HG02759 (cell line): ENCODE results near the gene GLB1L2.

Experiments
- ATAC-seq: cut with Tn5 transposase; IDR thresholded peaks from one replicate; pipeline ENCODE4 v1.9.1; 2021; ENCODE audit warnings: mild to moderate bottlenecking, moderate library complexity; ENCODE audit not compliant: unreplicated experiment

GLB1L2 gene

GRCh38 chr11:134383576-134384221 is 51.9 kb downstream of the GLB1L2 start:
- ATAC-seq = no peak

- no peak for ATAC-seq
Observed at GRCh38 chr11:134384406-134384805, 52.6 kb downstream of the GLB1L2 start.

- no peak for ATAC-seq
Observed at GRCh38 chr11:134385171-134385570, 53.4 kb downstream of the GLB1L2 start.

- no peak for ATAC-seq
Observed at GRCh38 chr11:134385774-134386565, 54.2 kb downstream of the GLB1L2 start.

- ATAC-seq = no peak
Observed at GRCh38 chr11:134386945-134387344, 55.2 kb downstream of the GLB1L2 start.

GRCh38 chr11:134387501-134387900 is 55.7 kb downstream of the GLB1L2 start:
- no peak for ATAC-seq

- no peak for ATAC-seq
Observed at GRCh38 chr11:134388590-134388989, 56.8 kb downstream of the GLB1L2 start.

GRCh38 chr11:134389464-134390180 is 57.8 kb downstream of the GLB1L2 start:
- ATAC-seq = no peak

- no peak for ATAC-seq
Observed at GRCh38 chr11:134390706-134391569, 59.1 kb downstream of the GLB1L2 start.

GRCh38 chr11:134391656-134392055 is 59.9 kb downstream of the GLB1L2 start:
- no peak for ATAC-seq

GRCh38 chr11:134392953-134393615 is 61.3 kb downstream of the GLB1L2 start:
- ATAC-seq = no peak

- ATAC-seq = no peak
Observed at GRCh38 chr11:134393638-134394037, 61.9 kb downstream of the GLB1L2 start.

- no peak for ATAC-seq
Observed at GRCh38 chr11:134394311-134394710, 62.5 kb downstream of the GLB1L2 start.

GRCh38 chr11:134395002-134395401 is 63.2 kb downstream of the GLB1L2 start:
- ATAC-seq = no peak

- ATAC-seq = no peak
Observed at GRCh38 chr11:134397304-134398078, 65.7 kb downstream of the GLB1L2 start.

GRCh38 chr11:134398079-134398444 is 66.3 kb downstream of the GLB1L2 start:
- no peak for ATAC-seq

GRCh38 chr11:134398644-134399292 is 67.0 kb downstream of the GLB1L2 start:
- no peak for ATAC-seq

GRCh38 chr11:134399293-134399654 is 67.5 kb downstream of the GLB1L2 start:
- ATAC-seq = no peak

GRCh38 chr11:134399996-134400395 is 68.2 kb downstream of the GLB1L2 start:
- ATAC-seq = no peak
